OCI-LY3 (cell line): ENCODE data around the gene GSE1.

Source experiments
- H2AFZ ChIP-seq: fragments of 200-600, 300-600 bp; shearing (Covaris generic); 2 replicates; pipeline ENCODE4 v1.6.0; 2014; ENCODE audit warnings: antibody characterized with exemption, low read depth, low read length
- H3K27ac ChIP-seq: fragments of 200-600, 300-600 bp; sonication (generic); 2 replicates; pipeline ENCODE4 v1.5.1; 2014; ENCODE audit warnings: mild to moderate bottlenecking, low read length, moderate library complexity, mixed read lengths
- H3K27me3 ChIP-seq: fragments of 200-600, 300-600 bp; sonication (generic); 2 replicates; pipeline ENCODE4 v1.6.1; 2014; ENCODE audit warnings: low read depth, low read length, mixed read lengths
- H3K36me3 ChIP-seq: fragments of 200-600, 300-600 bp; sonication (generic); replicated peaks from 2 replicates; pipeline ENCODE3; 2014; ENCODE audit warnings: low read depth, low read length, mixed read lengths
- H3K4me1 ChIP-seq: fragments of 300-600, 200-600 bp; sonication (generic); 2 replicates; pipeline ENCODE4 v1.6.1; 2014; ENCODE audit warnings: low read length, mixed read lengths
- H3K4me2 ChIP-seq: fragments of 200-600, 300-600 bp; sonication (generic); 2 replicates; pipeline ENCODE4 v1.6.1; 2014; ENCODE audit warnings: low read length, mixed read lengths
- H3K4me3 ChIP-seq: fragments of 300-600, 200-600 bp; sonication (generic); 2 replicates; pipeline ENCODE4 v1.5.1; 2014; ENCODE audit warnings: antibody characterized with exemption, mild to moderate bottlenecking, low read length, moderate library complexity
- H3K79me2 ChIP-seq: fragments of 300-600, 200-600 bp; shearing (Covaris generic); 2 replicates; pipeline ENCODE4 v1.6.1; 2014; ENCODE audit warnings: mild to moderate bottlenecking, low read length, mixed read lengths
- H3K9ac ChIP-seq: fragments of 300-600, 200-600 bp; shearing (Covaris generic); 2 replicates; pipeline ENCODE4 v1.6.0; 2014; ENCODE audit warnings: mild to moderate bottlenecking, low read length, moderate library complexity
- H3K9me3 ChIP-seq: fragments of 200-600, 300-600 bp; shearing (Covaris generic); 2 replicates; pipeline ENCODE4 v1.6.1; 2014; ENCODE audit warnings: low read length, mixed read lengths; ENCODE audit not compliant: insufficient read depth
- H4K20me1 ChIP-seq: fragments of 200-600, 300-600 bp; sonication (generic); 2 replicates; pipeline ENCODE4 v1.6.1; 2016; ENCODE audit warnings: low read length, mixed read lengths; ENCODE audit not compliant: insufficient read depth
- CTCF ChIP-seq: fragments of 200-600, 300-600 bp; sonication (generic); IDR thresholded peaks from 2 replicates; pipeline ENCODE4 v1.5.1; 2014; ENCODE audit warnings: antibody characterized with exemption, low read length, low read depth
- EZH2phosphoT487 ChIP-seq: fragments of 200-600 bp; shearing (Covaris generic); IDR thresholded peaks from 2 replicates; pipeline ENCODE4 v1.6.1; 2018; ENCODE audit warnings: antibody characterized with exemption, mixed run types, low read depth

Gene GSE1

GRCh38 chr16:85573045-85573695, 40.0 kb upstream of the GSE1 start:
- Histone ChIP-seq H3K27me3 (no peaks in the 10 kb centered on the region), H3K4me1 (peaks cover 30% of the 10 kb centered on the region), H3K79me2 (peaks cover 99% of the 10 kb centered on the region), H3K36me3 (peaks cover 12% of the 10 kb centered on the region), H3K27ac (no peak overlapping the region), H3K4me3 (no peak overlapping the region), H4K20me1 (peaks cover 100% of the 10 kb centered on the region), H2AFZ (no peak overlapping the region), H3K9me3 (no peaks in the 10 kb centered on the region), H3K9ac (no peak overlapping the region), H3K4me2 (no peak overlapping the region)
- TF ChIP-seq EZH2phosphoT487 (no peak), CTCF (no peak)

- H3K27me3 ChIP-seq = no peaks in the 10 kb centered on the region
- TF ChIP-seq EZH2phosphoT487 (no peak), CTCF (no peak)
- peaks cover 99% of the 10 kb centered on the region for H3K79me2 ChIP-seq
- H3K4me2 ChIP-seq = no peak overlapping the region
- H3K4me1 ChIP-seq = peaks cover 28% of the 10 kb centered on the region
- no peak overlapping the region for H3K4me3 ChIP-seq
- no peak overlapping the region for H3K9ac ChIP-seq
- H2AFZ ChIP-seq = no peak overlapping the region
- no peak overlapping the region for H3K27ac ChIP-seq
- peaks cover 6% of the 10 kb centered on the region for H3K36me3 ChIP-seq
- H3K9me3 ChIP-seq = no peaks in the 10 kb centered on the region
- H4K20me1 ChIP-seq = peaks cover 100% of the 10 kb centered on the region
Measured at GRCh38 chr16:85573696-85574641, 39.2 kb upstream of the GSE1 start.

GRCh38 chr16:85574672-85575475, 38.2 kb upstream of the GSE1 start:
- Histone ChIP-seq H3K27ac (no peak overlapping the region), H3K9ac (no peak overlapping the region), H3K79me2 (peaks cover 98% of the 10 kb centered on the region), H3K4me3 (no peak overlapping the region), H3K27me3 (no peaks in the 10 kb centered on the region), H3K4me1 (peaks cover 23% of the 10 kb centered on the region), H4K20me1 (peaks cover 100% of the 10 kb centered on the region), H3K4me2 (no peak overlapping the region), H2AFZ (no peak overlapping the region), H3K36me3 (peaks cover 6% of the 10 kb centered on the region), H3K9me3 (no peaks in the 10 kb centered on the region)
- no peak for TF ChIP-seq EZH2phosphoT487
- TF ChIP-seq CTCF = no peak
